Adrenal gland (tissue), 5 donors: ENCODE measurements around the gene BACH2.
"Not testable (repeated sequence)": the region's sequence is repeated elsewhere in the genome, so short reads cannot be mapped to it uniquely, and the experiment has no call there.

Experiments used
- CTCF ChIP-seq, 6 experiments: fragments of 450-650 bp in 4 of 6; fragments of 200-600 bp in 2 of 6; sonication (generic) in 1 of 6; IDR thresholded peaks; 1 replicate in 5 of 6; 2 replicates in 1 of 6; pipeline versions ENCODE4 v1.5.1 to v1.8.0; 2016 to 2021; ENCODE audit warnings: antibody characterized with exemption in 6 of 6, mild to moderate bottlenecking in 2 of 6, moderate library complexity in 1 of 6
- POLR2A ChIP-seq, 2 donors: fragments of 450-650 bp; IDR thresholded peaks; one replicate each; pipeline ENCODE4 v1.6.1; 2017; ENCODE audit warnings: antibody characterized with exemption in 2 of 2, mild to moderate bottlenecking in 2 of 2, moderate library complexity in 1 of 2
- donor health status: DM: no; HTN: no; CAD: no.

DNA sequence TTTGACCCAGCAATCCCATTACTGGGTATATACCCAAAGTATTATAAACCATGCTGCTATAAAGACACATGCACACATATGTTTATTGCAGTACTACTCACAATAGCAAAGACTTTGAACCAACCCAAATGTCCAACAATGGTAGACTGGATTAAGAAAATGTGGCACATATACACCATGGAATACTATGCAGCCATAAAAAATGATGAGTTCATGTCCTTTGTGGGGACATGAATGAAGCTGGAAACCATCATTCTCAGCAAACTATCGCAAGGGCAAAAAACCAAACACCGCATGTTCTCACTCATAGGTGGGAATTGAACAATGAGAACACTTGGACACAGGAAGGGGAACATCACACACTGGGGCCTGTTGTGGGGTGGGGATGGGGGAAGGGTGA lies 168.0 kb downstream of the BACH2 start:
- TF ChIP-seq CTCF, POLR2A (IDR thresholded peaks at IDR 0.05): not testable (repeated sequence)
